B cell (primary cell): ENCODE results near the gene CEP128. TPM values are rescaled to one million over a fixed set of nuclear protein-coding genes. Genes with fewer than 3 reads are reported as not detected.

Experiments
- ATAC-seq: fragments of 200-7000 bp; cut with Tn5 transposase; one replicate; pipeline ENCODE4 v1.10.0; 2021; ENCODE audit warnings: low read depth, mild to moderate bottlenecking, moderate number of reproducible peaks, moderate library complexity
- CTCF ChIA-PET: fragments of 350-600 bp; sonication (Branson Sonifier 250); formaldehyde crosslinking; loops from one replicate; lab custom pipeline; 2021; ENCODE audit warnings: antibody characterized with exemption, inconsistent platforms; lab: Charles Lee
- POLR2A ChIA-PET: fragments of 350-600 bp; sonication (Branson Sonifier 250); formaldehyde crosslinking; loops from one replicate; lab custom pipeline; 2021; ENCODE audit warnings: antibody characterized with exemption; lab: Charles Lee
- DNase-seq: peaks from one replicate; pipeline ENCODE4 v3.0.0; 2013
- H2AFZ ChIP-seq: 2 replicates; pipeline ENCODE4 v1.6.1; 2012; ENCODE audit warnings: mild to moderate bottlenecking, low read depth, low read length; ENCODE audit not compliant: insufficient read depth, poor library complexity, severe bottlenecking
- H3K27ac ChIP-seq, 2 donors: 1 replicate in 1 of 2; 2 replicates in 1 of 2; pipeline ENCODE4 v1.5.1; 2012 to 2013; ENCODE audit warnings: low read length in 2 of 2, mild to moderate bottlenecking in 2 of 2, moderate library complexity in 1 of 2
- H3K27me3 ChIP-seq, 4 experiments: fragments of 200-600 bp in 1 of 4; sonication (generic) in 1 of 4; replicated peaks in 1 of 4; 1 replicate in 2 of 4; 2 replicates in 2 of 4; pipeline versions ENCODE4 v1.6.1 to v1.7.0; 2013 to 2016; ENCODE audit warnings: low read length in 3 of 4, mild to moderate bottlenecking in 2 of 4, mixed read lengths in 1 of 4, moderate library complexity in 1 of 4; ENCODE audit not compliant: insufficient read depth in 4 of 4, control insufficient read depth in 3 of 4; ENCODE audit errors: control extremely low read depth in 1 of 4
- H3K36me3 ChIP-seq, 2 experiments: replicated peaks in 1 of 2; 1 replicate in 1 of 2; 2 replicates in 1 of 2; pipeline versions ENCODE4 v1.6.1 to v1.7.1; 2013; ENCODE audit warnings: low read length in 1 of 2; ENCODE audit not compliant: insufficient read depth in 2 of 2, control insufficient read depth in 1 of 2; ENCODE audit errors: control extremely low read depth in 1 of 2, extremely low read depth in 1 of 2
- H3K4me1 ChIP-seq, 2 donors: fragments of 200-600 bp in 1 of 2; sonication (generic) in 1 of 2; 1 replicate in 1 of 2; 2 replicates in 1 of 2; pipeline versions ENCODE4 v1.5.1 to v1.6.1; 2013 to 2017; ENCODE audit warnings: low read length in 2 of 2; ENCODE audit not compliant: control insufficient read depth in 2 of 2, insufficient read depth in 2 of 2
- H3K4me2 ChIP-seq: replicated peaks from 2 replicates; pipeline ENCODE3; 2012; ENCODE audit warnings: mild to moderate bottlenecking, low read depth, low read length; ENCODE audit not compliant: poor library complexity, severe bottlenecking
- H3K4me3 ChIP-seq, 5 experiments: fragments of 200-600 bp in 1 of 5; sonication (generic) in 1 of 5; 1 replicate in 3 of 5; 2 replicates in 2 of 5; pipeline versions ENCODE4 v1.5.1 to v1.7.0; 2011 to 2016; ENCODE audit warnings: low read length in 4 of 5, mild to moderate bottlenecking in 4 of 5, low read depth in 2 of 5, control low read depth in 1 of 5, moderate library complexity in 1 of 5; ENCODE audit not compliant: insufficient read depth in 1 of 5; ENCODE audit errors: control extremely low read depth in 1 of 5, extremely low read depth in 1 of 5
- H3K79me2 ChIP-seq: fragments of 200-600 bp; sonication (generic); one replicate; pipeline ENCODE4 v1.6.0; 2016; ENCODE audit warnings: low read length; ENCODE audit not compliant: control insufficient read depth, insufficient read depth
- H3K9ac ChIP-seq: fragments of 200-600 bp; sonication (generic); 2 replicates; pipeline ENCODE4 v1.6.1; 2017; ENCODE audit warnings: mild to moderate bottlenecking, low read length, moderate library complexity
- H3K9me3 ChIP-seq, 3 donors: one replicate each; pipeline versions ENCODE4 v1.6.1 to v1.7.1; 2013; ENCODE audit warnings: low read length in 2 of 3; ENCODE audit not compliant: control insufficient read depth in 2 of 3, insufficient read depth in 1 of 3; ENCODE audit errors: control extremely low read depth in 1 of 3
- H4K20me1 ChIP-seq: 2 replicates; pipeline ENCODE4 v1.6.0; 2012; ENCODE audit warnings: mild to moderate bottlenecking, low read length; ENCODE audit not compliant: insufficient read depth, control insufficient read depth, poor library complexity, severe bottlenecking
- H3K27ac Mint-ChIP-seq: one replicate; pipeline ENCODE4 v1.8.0; 2021; ENCODE audit warnings: mixed read lengths
- H3K27me3 Mint-ChIP-seq: one replicate; pipeline ENCODE4 v1.8.0; 2021; ENCODE audit warnings: mixed read lengths
- H3K4me1 Mint-ChIP-seq: one replicate; pipeline ENCODE4 v1.8.0; 2021; ENCODE audit warnings: mixed read lengths
- H3K4me3 Mint-ChIP-seq: one replicate; pipeline ENCODE4 v1.8.0; 2021; ENCODE audit warnings: mixed read lengths
- H3K9me3 Mint-ChIP-seq: one replicate; pipeline ENCODE4 v1.8.0; 2022; ENCODE audit warnings: mixed read lengths; ENCODE audit not compliant: insufficient read depth
- EZH2 ChIP-seq: IDR thresholded peaks from 2 replicates; pipeline ENCODE4 v1.6.1; 2012; ENCODE audit warnings: borderline replicate concordance, low read depth, mild to moderate bottlenecking, moderate library complexity, low read length; ENCODE audit not compliant: insufficient read depth, poor library complexity, severe bottlenecking
- WGBS: methylation state at CpG from one replicate; pipeline ENCODE4 v1.1.5; 2013; ENCODE audit warnings: missing lambda C conversion rate; ENCODE audit not compliant: insufficient coverage; 5-methylcytosine and 5-hydroxymethylcytosine counted together
- intact Hi-C: fragments of 100-400 bp; cut with micrococcal nuclease; formaldehyde crosslinking; loops from one replicate; pipeline ENCODE4 v1.10.0; 2022
- polyA plus RNA-seq: library from polyadenylated mRNA; depleted of rRNA; stranded (reverse); fragments of >200 nt; gene quantifications from 2 replicates; pipeline ENCODE4 v1.2.3, GENCODE V29; 2012
- total RNA-seq, 2 donors: library from RNA; stranded (reverse); fragments of 120-200 nt in 1 of 2; gene quantifications; 1 replicate in 1 of 2; 2 replicates in 1 of 2; pipeline versions ENCODE4 v1.2.3 to v1.2.4, GENCODE V29; 2013 to 2022
- TF ChIP-seq, protein P1 (sequence below): fragments of 200-600 bp; IDR thresholded peaks from one replicate; pipeline ENCODE4 v1.8.0; 2022; ENCODE audit warnings: antibody characterized with exemption, mild to moderate bottlenecking

CEP128 gene
- total and polyA plus RNA-seq, 2 donors (not counting 1 experiment from before 2014, with no cell fraction given), result 1.1 to 31.6 TPM

DNA sequence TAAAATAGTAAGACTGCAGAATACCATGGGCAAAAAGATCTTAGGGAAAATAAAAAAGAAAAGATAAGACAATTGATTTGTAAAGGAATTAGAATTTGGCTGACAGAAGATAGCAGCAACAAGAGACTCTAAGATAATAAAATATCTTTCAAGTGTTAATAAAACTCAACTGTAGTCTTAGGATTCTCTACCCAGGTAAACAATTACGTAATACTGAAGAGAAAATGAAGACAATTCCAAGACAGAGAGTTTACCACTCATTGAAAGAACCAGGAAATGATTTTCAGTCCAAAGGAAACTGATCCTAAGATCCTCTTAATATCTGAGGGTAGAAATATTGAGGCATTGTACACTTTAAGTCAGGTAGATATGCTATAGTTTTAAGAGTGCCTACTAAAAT, 321.1 kb downstream of the CEP128 start:
- intact Hi-C loops, result no loop called here
- Mint-ChIP-seq H3K9me3 (peaks cover 6% of the 10 kb centered on the region), H3K4me1 (no peaks in the 10 kb centered on the region), H3K4me3 (no peak overlapping the region), H3K27ac (no peak overlapping the region), H3K27me3 (no peaks in the 10 kb centered on the region)
- ATAC-seq (no peak), DNase-seq (no peak)
- Histone ChIP-seq H3K27ac (no peak overlapping the region), H3K9me3 (peaks cover 0 to 4% (median 2%) of the 10 kb centered on the region in 3 donors), H3K4me2 (no peak overlapping the region), H3K4me1 (no peaks in the 10 kb centered on the region), H3K27me3 (no peaks in the 10 kb centered on the region), H4K20me1 (no peaks in the 10 kb centered on the region), H3K9ac (no peak overlapping the region), H2AFZ (no peak overlapping the region), H3K79me2 (no peaks in the 10 kb centered on the region), H3K36me3 (no peaks in the 10 kb centered on the region), H3K4me3 (no peak overlapping the region)
- no CpG with 5 or more reads among the region's 1 CpG for WGBS
- ChIA-PET POLR2A (no interaction called here), CTCF (no interaction called here)
- no peak for TF ChIP-seq EZH2
- TF ChIP-seq, protein P1, sequence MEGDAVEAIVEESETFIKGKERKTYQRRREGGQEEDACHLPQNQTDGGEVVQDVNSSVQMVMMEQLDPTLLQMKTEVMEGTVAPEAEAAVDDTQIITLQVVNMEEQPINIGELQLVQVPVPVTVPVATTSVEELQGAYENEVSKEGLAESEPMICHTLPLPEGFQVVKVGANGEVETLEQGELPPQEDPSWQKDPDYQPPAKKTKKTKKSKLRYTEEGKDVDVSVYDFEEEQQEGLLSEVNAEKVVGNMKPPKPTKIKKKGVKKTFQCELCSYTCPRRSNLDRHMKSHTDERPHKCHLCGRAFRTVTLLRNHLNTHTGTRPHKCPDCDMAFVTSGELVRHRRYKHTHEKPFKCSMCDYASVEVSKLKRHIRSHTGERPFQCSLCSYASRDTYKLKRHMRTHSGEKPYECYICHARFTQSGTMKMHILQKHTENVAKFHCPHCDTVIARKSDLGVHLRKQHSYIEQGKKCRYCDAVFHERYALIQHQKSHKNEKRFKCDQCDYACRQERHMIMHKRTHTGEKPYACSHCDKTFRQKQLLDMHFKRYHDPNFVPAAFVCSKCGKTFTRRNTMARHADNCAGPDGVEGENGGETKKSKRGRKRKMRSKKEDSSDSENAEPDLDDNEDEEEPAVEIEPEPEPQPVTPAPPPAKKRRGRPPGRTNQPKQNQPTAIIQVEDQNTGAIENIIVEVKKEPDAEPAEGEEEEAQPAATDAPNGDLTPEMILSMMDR, result no peak

DNA sequence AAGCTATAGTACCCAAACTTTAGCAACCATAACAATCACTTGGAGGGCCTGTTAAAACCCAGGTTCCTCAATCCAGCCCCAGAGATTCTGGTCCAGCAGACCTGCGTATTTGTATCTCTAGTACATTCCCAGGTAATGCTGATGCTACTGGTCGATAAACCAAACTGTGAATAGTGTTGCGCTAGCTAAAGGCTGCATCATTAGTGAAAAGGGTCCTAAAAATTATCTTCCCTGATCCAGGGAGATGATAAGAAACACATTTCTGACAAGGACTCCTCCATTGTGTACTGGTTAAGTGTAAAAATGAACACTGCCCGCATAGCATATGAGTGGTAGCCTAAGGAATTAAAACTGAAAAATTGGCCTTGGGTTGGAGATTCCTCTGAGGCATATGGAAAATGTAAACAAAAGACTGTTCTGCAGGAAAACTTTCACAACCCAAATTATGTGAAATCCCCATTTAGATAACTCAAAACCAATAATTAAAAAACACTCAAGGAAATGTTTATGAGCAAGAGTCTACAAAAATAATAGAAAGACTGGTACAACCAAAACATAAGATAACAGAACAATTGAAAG, 322.7 kb downstream of the CEP128 start:
- no peaks in the 10 kb centered on the region for H3K27me3 ChIP-seq
- H3K9me3 ChIP-seq, result peaks cover 0 to 4% (median 0%) of the 10 kb centered on the region in 3 donors
- H3K9ac ChIP-seq, result no peak overlapping the region
- H3K4me3 ChIP-seq, result no peak overlapping the region
- Mint-ChIP-seq H3K27me3 (no peaks in the 10 kb centered on the region), H3K4me1 (no peaks in the 10 kb centered on the region), H3K4me3 (no peak overlapping the region), H3K9me3 (peaks cover under 1% of the 10 kb centered on the region), H3K27ac (no peak overlapping the region)
- ChIA-PET CTCF (no interaction called here), POLR2A (no interaction called here)
- DNase-seq (no peak), ATAC-seq (no peak)
- no peaks in the 10 kb centered on the region for H3K79me2 ChIP-seq
- TF ChIP-seq, protein P1, result no peak
- no peak for TF ChIP-seq EZH2
- H3K4me2 ChIP-seq, result no peak overlapping the region
- no peaks in the 10 kb centered on the region for H4K20me1 ChIP-seq
- H2AFZ ChIP-seq, result no peak overlapping the region
- no peak overlapping the region for H3K27ac ChIP-seq
- H3K36me3 ChIP-seq, result no peaks in the 10 kb centered on the region
- 100% methylated on average over 1 of the region's 4 CpGs for WGBS
- intact Hi-C loops, result no loop called here
- no peaks in the 10 kb centered on the region for H3K4me1 ChIP-seq
